Transverse colon (tissue), 4 donors: ENCODE results near the gene SERTAD3. TPM values are rescaled to one million over a fixed set of nuclear protein-coding genes. Genes with fewer than 3 reads are reported as not detected.

Source experiments
- DNase-seq: peaks from one replicate; pipeline ENCODE4 v3.0.0-alpha.2; 2019
- H3K27ac ChIP-seq, 4 donors: fragments of 200-600 bp; sonication (generic); 2 replicates each; pipeline ENCODE4 v1.5.1; 2016 to 2018; ENCODE audit warnings: inconsistent platforms in 4 of 4
- H3K27me3 ChIP-seq: fragments of 200-600 bp; sonication (generic); 2 replicates; pipeline ENCODE4 v1.5.1; 2017; ENCODE audit warnings: inconsistent platforms
- H3K36me3 ChIP-seq, 4 donors: fragments of 200-600 bp; sonication (generic); 2 replicates each; pipeline ENCODE4 v1.5.1; 2017 to 2019; ENCODE audit warnings: inconsistent platforms in 4 of 4
- H3K4me1 ChIP-seq, 4 donors: fragments of 200-600 bp; sonication (generic); 2 replicates each; pipeline ENCODE4 v1.5.1; 2017 to 2020; ENCODE audit warnings: inconsistent platforms in 4 of 4
- H3K4me3 ChIP-seq, 4 donors: fragments of 200-600 bp; sonication (generic); 1 replicate in 1 of 4; 2 replicates in 3 of 4; pipeline versions ENCODE4 v1.5.1 to v1.6.1; 2017 to 2019; ENCODE audit warnings: inconsistent platforms in 4 of 4
- H3K9me3 ChIP-seq, 2 donors: fragments of 200-600 bp; sonication (generic); 2 replicates each; pipeline ENCODE4 v1.5.1; 2017 to 2019; ENCODE audit warnings: inconsistent platforms in 2 of 2
- CTCF ChIP-seq, 5 experiments: fragments of 200-600 bp in 3 of 5; fragments of 450-650 bp in 2 of 5; sonication (generic) in 3 of 5; IDR thresholded peaks; 1 replicate in 2 of 5; 2 replicates in 3 of 5; pipeline ENCODE4 v1.5.1; 2016 to 2017; ENCODE audit warnings: antibody characterized with exemption in 5 of 5, inconsistent platforms in 3 of 5, mild to moderate bottlenecking in 2 of 5, moderate library complexity in 1 of 5
- EP300 ChIP-seq: sonication (generic); formaldehyde crosslinking; IDR thresholded peaks from one replicate; pipeline ENCODE4 v1.6.1; 2017; ENCODE audit warnings: antibody characterized with exemption, low read depth
- POLR2A ChIP-seq: fragments of 450-650 bp; IDR thresholded peaks from one replicate; pipeline ENCODE4 v1.6.1; 2016; ENCODE audit warnings: antibody characterized with exemption, mild to moderate bottlenecking, moderate library complexity
- POLR2AphosphoS5 ChIP-seq, 3 donors: sonication (generic); formaldehyde crosslinking; IDR thresholded peaks; one replicate each; pipeline ENCODE4 v1.6.1; 2016; ENCODE audit warnings: antibody characterized with exemption in 3 of 3
- WGBS, 2 donors: methylation state at CpG; one replicate each; pipeline ENCODE4 v1.1.5; 2018; ENCODE audit warnings: low coverage in 1 of 2; 5-methylcytosine and 5-hydroxymethylcytosine counted together
- in situ Hi-C, 4 donors: fragments of 200-750 bp; cut with MboI; loops; one replicate each; pipeline versions ENCODE4 v1.15.0 to v1.15.1; 2017; ENCODE audit warnings: low sequenced_read_pairs in 3 of 4, low pct_ligation_motif_present in 1 of 4, low pct_unique_long_range_greater_than_20kb in 1 of 4
- intact Hi-C: fragments of 100-400 bp; cut with DNase I; formaldehyde crosslinking; loops from one replicate; pipeline ENCODE4 v1.15.1; 2023; ENCODE audit warnings: low total_unique reads
- total RNA-seq, 4 donors: library from RNA; depleted of rRNA; stranded (reverse); fragments of >200 nt; gene quantifications; one replicate each; pipeline ENCODE4 v1.1.0, GENCODE V29; 2016

Gene SERTAD3
- total RNA-seq, 4 donors from 2014 or later = 14.1 to 31.0 (median 22.2) TPM

GRCh38 chr19:40414542-40415535, 29.3 kb downstream of the SERTAD3 start:
- TF ChIP-seq EP300 = no peak
- no peak for TF ChIP-seq POLR2AphosphoS5 (IDR thresholded peaks at IDR 0.05)
- H3K9me3 ChIP-seq = no peaks in the 10 kb centered on the region
- peaks cover 0 to 11% (median 0%) of the 10 kb centered on the region in 4 donors for H3K4me1 ChIP-seq
- intact Hi-C loops (no loop called here), in situ Hi-C loops (loop anchor here in 1 of 4 donors (25.0 kb wide), 1 partner anchor 128 kb away; the partner anchor contains the start of gene AKT2)
- 90 to 91% methylated on average over 6 to 14 of the region's 21 CpGs for WGBS, 2 donors
- H3K27ac ChIP-seq = no peak overlapping the region
- no peaks in the 10 kb centered on the region for H3K27me3 ChIP-seq
- DNase-seq = no peak
- no peak overlapping the region for H3K4me3 ChIP-seq
- no peaks in the 10 kb centered on the region for H3K36me3 ChIP-seq

- TF ChIP-seq CTCF (IDR thresholded peaks at IDR 0.05) = no peak
- no peak for TF ChIP-seq POLR2A
- no peak for TF ChIP-seq POLR2AphosphoS5 (IDR thresholded peaks at IDR 0.05)
- 46 to 63% methylated on average over 5 to 18 of the region's 18 CpGs for WGBS, 2 donors
- H3K27ac ChIP-seq = peak within 1 kb of the TSS in 1 of 4 donors; percentile 51
- no peaks in the 10 kb centered on the region for H3K9me3 ChIP-seq
- intact Hi-C loops (no loop called here), in situ Hi-C loops (loop anchor here in 1 of 4 donors (25.0 kb wide), 1 partner anchor 126 kb away; the partner anchor contains the start of gene AKT2)
- peaks cover 0 to 11% (median 0%) of the 10 kb centered on the region in 4 donors for H3K4me1 ChIP-seq
- no peaks in the 10 kb centered on the region for H3K27me3 ChIP-seq
- DNase-seq = no peak
- H3K36me3 ChIP-seq = no peaks in the 10 kb centered on the region
- no peak within 1 kb of the TSS for H3K4me3 ChIP-seq
Observed at GRCh38 chr19:40413291-40413845, 30.8 kb downstream of the SERTAD3 start, which contains the start of gene PRX. Gene PRX (minus strand): TSS chr19:40413378. CDS start chr19:40407932, 5,446 bp downstream.

- DNase-seq = no peak
- no peaks in the 10 kb centered on the region for H3K9me3 ChIP-seq
- H3K36me3 ChIP-seq = no peaks in the 10 kb centered on the region
- H3K4me1 ChIP-seq = peaks cover 0 to 11% (median 2%) of the 10 kb centered on the region in 4 donors
- H3K4me3 ChIP-seq = no peak overlapping the region
- H3K27ac ChIP-seq = no peak overlapping the region
- H3K27me3 ChIP-seq = no peaks in the 10 kb centered on the region
- WGBS, 2 donors = 83% methylated on average over 4 of the region's 4 CpGs; no CpG with 5 or more reads in 1 of the 2 donors
- in situ Hi-C loops (loop anchor here in 1 of 4 donors (25.0 kb wide), 1 partner anchor 126 kb away; the partner anchor contains the start of gene AKT2), intact Hi-C loops (no loop called here)
- TF ChIP-seq CTCF (IDR thresholded peaks at IDR 0.05) (no peak), EP300 (no peak), POLR2AphosphoS5 (IDR thresholded peaks at IDR 0.05) (no peak), POLR2A (no peak)
Observed at GRCh38 chr19:40412866-40413265, 31.3 kb downstream of the SERTAD3 start.

GRCh38 chr19:40411958-40412499, 32.1 kb downstream of the SERTAD3 start:
- in situ Hi-C loops = loop anchor here in 1 of 4 donors (25.0 kb wide), 1 partner anchor 125 kb away; the partner anchor contains the start of gene AKT2
- H3K4me1 ChIP-seq = peaks cover 0 to 6% (median 2%) of the 10 kb centered on the region in 4 donors
- H3K9me3 ChIP-seq = no peaks in the 10 kb centered on the region
- intact Hi-C loops = no loop called here
- no peak for DNase-seq
- TF ChIP-seq POLR2A (no peak), POLR2AphosphoS5 (IDR thresholded peaks at IDR 0.05) (no peak), CTCF (IDR thresholded peaks at IDR 0.05) (no peak), EP300 (no peak)
- 55 to 71% methylated on average over 1 to 8 of the region's 8 CpGs for WGBS, 2 donors
- H3K27ac ChIP-seq = peak overlapping the region in 1 of 4 donors; percentile 51
- H3K4me3 ChIP-seq = no peak overlapping the region
- H3K36me3 ChIP-seq = no peaks in the 10 kb centered on the region
- no peaks in the 10 kb centered on the region for H3K27me3 ChIP-seq
